ENCODE measurements around the gene THSD4.

THSD4 gene

DNA sequence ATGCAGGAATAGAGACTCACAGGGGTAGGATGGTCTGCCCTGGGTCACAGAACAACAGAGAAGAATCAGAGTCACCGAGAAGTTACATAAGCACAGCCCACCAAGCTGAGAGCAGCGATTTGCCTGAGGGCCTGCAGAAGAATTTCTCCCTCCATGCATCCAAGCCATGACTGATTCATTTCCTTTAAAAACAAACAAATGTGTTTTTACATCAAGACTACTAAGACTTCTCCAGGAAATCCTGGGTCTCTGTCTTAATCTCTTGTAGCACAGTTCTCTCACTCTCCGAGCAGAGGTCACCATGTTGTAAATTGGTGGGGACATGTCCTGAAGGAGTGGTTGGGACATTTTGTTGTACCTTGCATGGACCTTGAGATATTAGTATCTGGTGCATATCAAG is 159.8 kb downstream of the THSD4 start:
- H3K4me3 ChIP-seq (ENCODE audit: low read length) = no peak overlapping the region
- no peaks in the 10 kb centered on the region for H3K9me3 ChIP-seq (ENCODE audit: control insufficient read depth, low read depth, low read length)
- H3K4me1 ChIP-seq (ENCODE audit: control insufficient read depth, low read depth, low read length) = no peaks in the 10 kb centered on the region
- H3K27ac ChIP-seq (ENCODE audit: low read length) = no peak overlapping the region
- H3K36me3 ChIP-seq (ENCODE audit: control insufficient read depth, low read depth, low read length) = no peaks in the 10 kb centered on the region
- H3K9ac ChIP-seq (ENCODE audit: low read length) = no peak overlapping the region
- no peaks in the 10 kb centered on the region for H3K27me3 ChIP-seq (ENCODE audit: control insufficient read depth, insufficient read depth, low read length)

DNA sequence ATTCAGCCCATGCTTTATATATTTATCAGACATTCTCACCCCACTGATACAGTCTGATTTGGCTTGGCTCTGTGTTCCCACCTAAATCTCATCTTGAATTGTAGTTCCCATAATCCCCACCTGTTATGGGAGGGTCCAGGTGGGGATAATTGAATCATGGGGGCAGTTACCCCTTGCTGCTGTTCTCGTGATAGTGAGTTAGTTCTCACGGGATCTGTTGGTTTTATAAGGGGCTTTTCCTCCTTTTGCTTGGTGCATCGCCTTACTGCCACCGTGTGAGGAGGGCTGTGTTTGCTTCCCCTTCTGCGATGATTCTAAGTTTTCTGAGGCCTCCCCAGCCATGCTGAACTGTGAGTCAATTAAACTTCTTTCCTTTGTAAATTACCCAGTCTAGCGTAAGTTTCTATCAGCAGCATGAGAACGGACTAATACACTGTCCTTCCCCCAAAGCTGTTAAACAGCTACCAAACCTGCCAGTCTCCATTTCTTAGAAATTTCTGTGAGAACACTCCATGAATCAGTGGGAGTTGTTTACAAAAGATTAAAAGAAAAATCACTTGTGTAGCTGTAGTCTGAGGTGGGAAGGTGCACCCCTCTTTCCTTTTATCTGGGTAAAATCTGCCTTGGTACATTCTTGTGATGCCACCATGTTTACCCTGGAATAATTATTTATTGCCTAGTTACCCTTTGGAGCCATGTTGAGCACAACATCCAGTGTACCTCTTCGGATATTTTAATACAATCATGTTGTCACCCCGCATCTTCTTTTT is 160.5 kb downstream of the THSD4 start:
- Histone ChIP-seq H3K36me3 (ENCODE audit: control insufficient read depth, low read depth, low read length) (no peaks in the 10 kb centered on the region), H3K27ac (ENCODE audit: low read length) (no peak overlapping the region), H3K9ac (ENCODE audit: low read length) (no peak overlapping the region), H3K4me1 (ENCODE audit: control insufficient read depth, low read depth, low read length) (no peaks in the 10 kb centered on the region), H3K9me3 (ENCODE audit: control insufficient read depth, low read depth, low read length) (no peaks in the 10 kb centered on the region), H3K27me3 (ENCODE audit: control insufficient read depth, insufficient read depth, low read length) (no peaks in the 10 kb centered on the region), H3K4me3 (ENCODE audit: low read length) (no peak overlapping the region)

DNA sequence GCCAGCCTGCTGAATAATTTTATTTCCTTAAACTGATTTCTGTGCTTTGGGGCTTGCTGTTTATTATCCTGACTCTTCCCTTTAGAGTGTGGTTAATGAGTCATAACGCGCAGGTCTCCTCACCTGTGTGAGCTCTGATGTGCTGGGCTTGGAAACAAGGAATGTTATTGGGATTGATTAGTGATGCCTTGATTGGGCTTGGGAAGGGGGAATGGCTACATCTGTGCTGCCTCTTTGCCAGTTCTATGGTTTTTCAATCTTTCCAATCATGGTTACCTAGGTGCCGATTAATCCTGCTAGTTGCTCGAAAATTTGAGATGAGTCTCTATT is 161.0 kb downstream of the THSD4 start:
- Histone ChIP-seq H3K27me3 (ENCODE audit: control insufficient read depth, insufficient read depth, low read length) (no peaks in the 10 kb centered on the region), H3K36me3 (ENCODE audit: control insufficient read depth, low read depth, low read length) (no peaks in the 10 kb centered on the region), H3K27ac (ENCODE audit: low read length) (no peak overlapping the region), H3K4me3 (ENCODE audit: low read length) (no peak overlapping the region), H3K9ac (ENCODE audit: low read length) (no peak overlapping the region), H3K4me1 (ENCODE audit: control insufficient read depth, low read depth, low read length) (peaks cover 4% of the 10 kb centered on the region), H3K9me3 (ENCODE audit: control insufficient read depth, low read depth, low read length) (no peaks in the 10 kb centered on the region)

DNA sequence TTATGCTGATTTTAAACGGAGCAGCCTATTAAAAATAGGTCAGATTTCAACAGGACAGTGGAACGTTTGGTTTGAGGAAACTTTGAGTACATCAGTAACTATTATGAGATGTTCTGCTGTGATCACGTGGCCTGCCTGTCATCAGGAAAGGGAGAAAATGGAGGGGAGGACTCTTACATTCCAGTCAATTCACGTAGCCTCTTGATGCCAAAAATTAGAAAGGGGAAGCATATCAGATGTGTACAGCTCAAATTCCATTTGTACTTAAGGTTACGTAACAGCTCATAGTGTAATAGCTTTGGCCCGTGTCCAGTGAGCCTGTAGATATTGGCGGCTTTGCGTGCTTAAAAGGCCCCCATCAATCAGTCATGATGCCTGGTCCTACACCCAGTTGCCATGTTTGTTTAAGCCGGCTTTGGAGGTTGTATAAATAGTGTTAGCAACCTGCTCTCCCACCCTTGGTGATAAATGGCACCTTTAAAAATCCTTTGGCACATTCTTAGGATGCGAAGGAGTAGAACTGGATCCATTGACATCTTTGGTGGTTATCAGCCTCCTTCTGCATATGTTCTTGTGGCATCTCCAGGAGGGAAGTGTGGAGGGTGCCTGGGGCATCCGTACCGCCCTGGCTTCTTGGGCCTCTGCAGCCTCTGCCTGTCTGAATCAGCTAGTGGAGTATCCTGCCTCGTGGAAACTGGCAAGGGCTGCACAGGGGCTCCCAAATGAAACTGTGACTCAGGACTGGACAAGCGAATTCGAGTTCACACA is 163.9 kb downstream of the THSD4 start:
- H3K27ac ChIP-seq (ENCODE audit: low read length) = no peak overlapping the region
- no peaks in the 10 kb centered on the region for H3K9me3 ChIP-seq (ENCODE audit: control insufficient read depth, low read depth, low read length)
- no peaks in the 10 kb centered on the region for H3K27me3 ChIP-seq (ENCODE audit: control insufficient read depth, insufficient read depth, low read length)
- peaks cover 14% of the 10 kb centered on the region for H3K4me1 ChIP-seq (ENCODE audit: control insufficient read depth, low read depth, low read length)
- no peak overlapping the region for H3K9ac ChIP-seq (ENCODE audit: low read length)
- H3K36me3 ChIP-seq (ENCODE audit: control insufficient read depth, low read depth, low read length) = no peaks in the 10 kb centered on the region
- no peak overlapping the region for H3K4me3 ChIP-seq (ENCODE audit: low read length)

- Histone ChIP-seq H3K36me3 (ENCODE audit: control insufficient read depth, low read depth, low read length) (no peaks in the 10 kb centered on the region), H3K9me3 (ENCODE audit: control insufficient read depth, low read depth, low read length) (no peaks in the 10 kb centered on the region), H3K4me1 (ENCODE audit: control insufficient read depth, low read depth, low read length) (peaks cover 14% of the 10 kb centered on the region), H3K27ac (ENCODE audit: low read length) (no peak overlapping the region), H3K9ac (ENCODE audit: low read length) (no peak overlapping the region), H3K4me3 (ENCODE audit: low read length) (no peak overlapping the region), H3K27me3 (ENCODE audit: control insufficient read depth, insufficient read depth, low read length) (no peaks in the 10 kb centered on the region)
Observed at GRCh38 chr15:71279757-71280141, 164.5 kb downstream of the THSD4 start.

GRCh38 chr15:71280206-71280605 is 164.9 kb downstream of the THSD4 start:
- Histone ChIP-seq H3K9me3 (ENCODE audit: control insufficient read depth, low read depth, low read length) (no peaks in the 10 kb centered on the region), H3K4me1 (ENCODE audit: control insufficient read depth, low read depth, low read length) (peaks cover 14% of the 10 kb centered on the region), H3K4me3 (ENCODE audit: low read length) (no peak overlapping the region), H3K27ac (ENCODE audit: low read length) (no peak overlapping the region), H3K9ac (ENCODE audit: low read length) (no peak overlapping the region), H3K27me3 (ENCODE audit: control insufficient read depth, insufficient read depth, low read length) (no peaks in the 10 kb centered on the region), H3K36me3 (ENCODE audit: control insufficient read depth, low read depth, low read length) (no peaks in the 10 kb centered on the region)

DNA sequence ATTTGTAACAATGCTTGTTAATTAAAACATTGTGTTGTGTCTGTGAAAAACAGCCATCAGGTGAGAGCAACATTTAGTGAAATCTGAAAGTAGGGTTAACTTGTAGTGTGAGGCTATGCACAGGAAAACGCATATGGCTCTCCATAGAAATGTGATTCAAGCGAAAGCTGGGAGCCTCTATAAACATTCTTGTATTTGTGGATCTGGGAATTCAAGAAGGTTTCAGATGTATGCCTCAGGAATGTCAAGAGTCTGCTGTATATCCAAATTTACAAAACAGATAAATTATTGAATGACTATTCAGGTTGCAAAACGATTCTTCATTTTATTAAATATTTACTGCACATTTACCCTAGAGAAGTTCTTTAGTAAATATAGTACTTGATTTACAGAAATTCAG is 166.0 kb downstream of the THSD4 start:
- Histone ChIP-seq H3K36me3 (ENCODE audit: control insufficient read depth, low read depth, low read length) (no peaks in the 10 kb centered on the region), H3K9ac (ENCODE audit: low read length) (no peak overlapping the region), H3K4me1 (ENCODE audit: control insufficient read depth, low read depth, low read length) (peaks cover 14% of the 10 kb centered on the region), H3K9me3 (ENCODE audit: control insufficient read depth, low read depth, low read length) (no peaks in the 10 kb centered on the region), H3K27me3 (ENCODE audit: control insufficient read depth, insufficient read depth, low read length) (no peaks in the 10 kb centered on the region), H3K4me3 (ENCODE audit: low read length) (no peak overlapping the region), H3K27ac (ENCODE audit: low read length) (no peak overlapping the region)

GRCh38 chr15:71282076-71282475 is 166.8 kb downstream of the THSD4 start:
- no peak overlapping the region for H3K9ac ChIP-seq (ENCODE audit: low read length)

DNA sequence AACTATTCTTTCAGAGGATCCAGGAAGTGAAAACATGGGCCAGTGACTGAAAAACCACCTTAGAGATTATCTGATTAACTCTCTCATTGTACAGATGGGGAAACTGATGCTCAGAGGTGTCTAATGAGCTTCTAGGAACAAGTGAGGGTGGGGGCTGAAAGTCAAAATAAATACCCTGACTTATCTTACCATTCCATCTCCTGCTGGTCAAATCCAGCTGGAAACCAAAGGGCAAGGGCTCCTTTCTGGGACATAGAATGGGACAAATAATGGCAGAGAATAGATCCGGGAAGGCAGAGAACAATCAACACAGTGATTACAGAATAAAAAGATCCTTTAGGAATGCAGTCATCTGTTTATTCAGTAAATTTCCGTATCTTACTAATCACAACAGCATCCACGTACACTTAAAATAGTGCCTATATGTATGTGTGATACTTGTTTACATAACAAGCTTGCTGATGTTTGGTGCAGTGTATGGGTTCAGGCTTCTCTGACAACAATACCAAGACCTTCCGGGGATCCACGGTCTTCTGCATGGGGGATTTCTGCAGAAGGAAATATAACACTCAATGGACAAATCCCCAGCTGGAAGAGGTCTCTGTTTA is 173.2 kb downstream of the THSD4 start:
- no peak overlapping the region for H3K4me3 ChIP-seq (ENCODE audit: low read length)
- H3K27ac ChIP-seq (ENCODE audit: low read length) = no peak overlapping the region
- H3K36me3 ChIP-seq (ENCODE audit: control insufficient read depth, low read depth, low read length) = no peaks in the 10 kb centered on the region
- no peaks in the 10 kb centered on the region for H3K9me3 ChIP-seq (ENCODE audit: control insufficient read depth, low read depth, low read length)
- no peak overlapping the region for H3K9ac ChIP-seq (ENCODE audit: low read length)
- no peaks in the 10 kb centered on the region for H3K27me3 ChIP-seq (ENCODE audit: control insufficient read depth, insufficient read depth, low read length)
- no peaks in the 10 kb centered on the region for H3K4me1 ChIP-seq (ENCODE audit: control insufficient read depth, low read depth, low read length)

More at GRCh38 chr15:71282076-71282475, 166.8 kb downstream of the THSD4 start:
- Histone ChIP-seq H3K27ac (ENCODE audit: low read length) (no peak overlapping the region), H3K4me1 (ENCODE audit: control insufficient read depth, low read depth, low read length) (peaks cover 14% of the 10 kb centered on the region), H3K4me3 (ENCODE audit: low read length) (no peak overlapping the region), H3K27me3 (ENCODE audit: control insufficient read depth, insufficient read depth, low read length) (no peaks in the 10 kb centered on the region), H3K9me3 (ENCODE audit: control insufficient read depth, low read depth, low read length) (no peaks in the 10 kb centered on the region), H3K36me3 (ENCODE audit: control insufficient read depth, low read depth, low read length) (no peaks in the 10 kb centered on the region)

DNA sequence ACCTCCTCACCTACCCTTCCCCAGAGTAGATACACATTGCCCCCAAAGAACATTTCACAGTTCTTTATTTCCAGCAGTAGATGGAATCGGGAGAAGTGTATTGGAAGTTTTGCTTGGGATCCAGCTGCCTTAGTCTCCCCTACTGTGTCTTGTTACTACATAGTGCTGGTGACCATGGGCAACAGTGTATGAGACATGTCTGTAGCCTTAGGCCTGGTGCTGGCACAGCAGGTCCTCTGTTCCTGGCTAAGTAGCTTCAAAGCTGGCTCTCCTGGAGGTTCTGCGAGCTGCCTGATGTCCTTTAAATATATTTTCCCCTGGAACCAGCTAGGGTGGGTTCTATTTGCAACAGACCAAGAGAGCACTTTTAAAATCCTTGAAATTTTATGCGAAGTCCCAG is 174.7 kb downstream of the THSD4 start:
- Histone ChIP-seq H3K9ac (ENCODE audit: low read length) (no peak overlapping the region), H3K27me3 (ENCODE audit: control insufficient read depth, insufficient read depth, low read length) (no peaks in the 10 kb centered on the region), H3K9me3 (ENCODE audit: control insufficient read depth, low read depth, low read length) (no peaks in the 10 kb centered on the region), H3K36me3 (ENCODE audit: control insufficient read depth, low read depth, low read length) (no peaks in the 10 kb centered on the region), H3K4me1 (ENCODE audit: control insufficient read depth, low read depth, low read length) (no peaks in the 10 kb centered on the region), H3K27ac (ENCODE audit: low read length) (no peak overlapping the region), H3K4me3 (ENCODE audit: low read length) (no peak overlapping the region)

DNA sequence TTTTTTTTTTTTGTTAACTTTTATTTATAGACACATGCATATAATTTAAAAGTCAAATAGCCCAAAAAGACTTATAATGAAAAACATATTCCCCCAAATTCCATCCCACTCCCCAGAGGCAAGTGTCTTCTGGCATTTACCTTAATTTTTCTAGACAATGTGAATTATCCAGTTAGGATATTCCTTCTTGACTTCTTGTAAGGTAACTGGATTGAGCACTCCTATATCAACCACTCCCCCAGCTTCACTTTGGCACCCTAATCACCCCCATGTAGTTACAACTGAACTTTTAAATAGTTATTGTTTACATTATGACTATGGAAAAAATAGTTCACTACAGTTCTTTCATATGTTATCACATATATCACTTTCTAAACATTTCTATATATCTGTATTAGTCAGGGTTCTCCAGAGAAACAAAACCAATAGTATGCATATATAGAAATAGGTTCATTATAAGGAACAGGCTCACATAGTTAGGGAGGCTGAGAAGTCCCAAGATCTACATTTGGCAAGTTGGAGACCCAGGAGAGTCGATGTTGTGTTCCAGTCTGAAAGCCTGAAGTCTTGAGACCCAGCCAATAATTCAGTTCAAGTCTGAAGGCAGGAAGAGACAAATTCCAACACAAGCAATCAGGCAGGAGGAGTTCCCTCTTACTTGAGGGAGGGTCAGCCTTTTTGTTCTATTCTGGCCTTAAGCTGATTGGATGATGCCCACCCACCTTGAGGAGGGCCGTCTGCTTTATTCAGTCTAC is 175.8 kb downstream of the THSD4 start:
- H3K27me3 ChIP-seq (ENCODE audit: control insufficient read depth, insufficient read depth, low read length) = no peaks in the 10 kb centered on the region
- H3K9ac ChIP-seq (ENCODE audit: low read length) = no peak overlapping the region
- no peak overlapping the region for H3K27ac ChIP-seq (ENCODE audit: low read length)
- no peak overlapping the region for H3K4me3 ChIP-seq (ENCODE audit: low read length)
- H3K4me1 ChIP-seq (ENCODE audit: control insufficient read depth, low read depth, low read length) = no peaks in the 10 kb centered on the region
- no peaks in the 10 kb centered on the region for H3K9me3 ChIP-seq (ENCODE audit: control insufficient read depth, low read depth, low read length)
- H3K36me3 ChIP-seq (ENCODE audit: control insufficient read depth, low read depth, low read length) = no peaks in the 10 kb centered on the region
